Measurements from ENCODE around the gene ACTG1.

Gene ACTG1

DNA sequence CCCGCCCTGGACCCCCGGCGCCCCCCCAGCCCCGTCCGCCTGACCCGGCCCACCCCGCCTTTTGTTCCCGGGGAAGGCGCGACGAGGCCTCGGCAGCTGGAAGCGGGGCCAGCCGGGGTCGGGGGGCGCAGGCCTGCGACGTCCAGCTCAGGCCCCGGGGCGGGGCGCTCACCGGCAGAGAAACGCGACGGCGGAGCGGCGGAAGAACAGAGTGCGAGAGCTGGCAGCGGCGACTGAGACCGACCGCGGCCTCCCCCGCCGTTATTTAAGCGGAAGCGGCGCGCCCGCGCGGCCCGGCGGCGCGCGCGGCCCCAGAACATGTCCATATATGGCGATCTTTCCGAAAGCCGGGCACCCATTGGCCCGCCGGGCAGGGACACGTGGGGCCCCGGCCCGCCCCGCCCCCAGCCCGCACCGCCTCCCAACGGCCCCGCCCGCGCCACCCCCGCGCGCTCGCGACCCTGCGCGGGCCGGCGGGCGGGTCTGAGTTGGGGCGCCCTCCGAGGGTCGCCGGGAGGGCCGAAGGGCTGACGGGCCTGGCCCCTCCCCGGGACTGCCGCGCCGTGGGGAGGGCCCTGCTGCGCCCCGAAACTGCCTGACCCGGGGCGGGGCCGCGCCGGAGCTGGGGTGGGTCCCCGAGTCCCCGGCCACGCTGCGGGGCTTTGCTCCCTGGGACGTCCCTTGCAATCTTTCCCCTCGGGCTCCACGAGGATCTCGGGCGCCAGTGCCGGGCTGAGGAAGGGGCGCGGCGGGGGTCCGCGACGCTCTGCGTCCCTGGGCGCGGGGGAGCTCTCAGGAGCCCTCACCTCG is at the start of gene ACTG1:
TSS of gene ACTG1 (minus strand) at position 238 of the 810 bp plus-strand sequence. CDS start 445 bp downstream, outside the sequence.
- peak; percentile 91 for DNase-seq

DNA sequence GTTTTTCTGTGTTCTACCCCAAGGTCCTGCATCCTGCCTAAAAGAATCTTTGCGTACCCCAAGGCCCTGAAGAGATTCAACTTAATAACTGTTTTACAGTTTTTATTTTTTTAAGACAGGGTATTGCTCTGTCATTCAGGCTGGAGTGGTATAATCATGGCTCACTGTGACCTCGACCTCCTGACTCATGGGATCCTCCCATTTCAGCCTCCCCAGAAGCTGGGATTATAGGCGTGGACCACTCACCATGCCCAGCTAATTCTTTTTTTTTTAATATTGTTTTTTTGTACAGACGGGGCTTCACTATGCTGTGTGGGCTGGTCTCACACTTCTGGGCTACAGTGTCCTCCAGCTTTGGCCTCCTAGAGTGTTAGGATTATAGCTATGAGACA is 48.9 kb upstream of the ACTG1 start:
- no peak for DNase-seq

GRCh38 chr17:81558941-81559806 is 46.6 kb upstream of the ACTG1 start:
- no peak for DNase-seq

- DNase-seq: no peak
Observed at GRCh38 chr17:81558115-81558468, 45.5 kb upstream of the ACTG1 start.

GRCh38 chr17:81557276-81558114 is 44.9 kb upstream of the ACTG1 start:
- no peak for DNase-seq

DNA sequence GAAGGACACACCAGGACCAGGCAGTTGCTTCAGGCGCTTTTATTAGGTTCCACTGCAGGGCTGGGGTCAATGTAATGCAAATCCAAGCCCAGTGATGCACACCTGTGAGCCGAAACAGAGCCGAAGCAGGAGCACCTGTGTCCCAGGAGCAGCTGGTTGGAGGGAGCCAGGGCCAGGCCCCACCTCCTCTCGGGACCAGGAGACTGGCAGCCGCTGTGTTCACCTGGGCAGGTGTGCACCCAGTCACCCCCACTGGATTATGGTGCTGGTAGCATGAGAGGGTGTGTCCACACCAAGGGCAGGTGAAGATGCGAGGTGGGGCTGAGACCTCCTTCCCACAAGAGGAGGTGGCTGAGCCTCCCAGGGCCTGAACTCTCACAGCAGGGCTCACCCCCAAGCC is 44.3 kb upstream of the ACTG1 start:
- no peak for DNase-seq

DNA sequence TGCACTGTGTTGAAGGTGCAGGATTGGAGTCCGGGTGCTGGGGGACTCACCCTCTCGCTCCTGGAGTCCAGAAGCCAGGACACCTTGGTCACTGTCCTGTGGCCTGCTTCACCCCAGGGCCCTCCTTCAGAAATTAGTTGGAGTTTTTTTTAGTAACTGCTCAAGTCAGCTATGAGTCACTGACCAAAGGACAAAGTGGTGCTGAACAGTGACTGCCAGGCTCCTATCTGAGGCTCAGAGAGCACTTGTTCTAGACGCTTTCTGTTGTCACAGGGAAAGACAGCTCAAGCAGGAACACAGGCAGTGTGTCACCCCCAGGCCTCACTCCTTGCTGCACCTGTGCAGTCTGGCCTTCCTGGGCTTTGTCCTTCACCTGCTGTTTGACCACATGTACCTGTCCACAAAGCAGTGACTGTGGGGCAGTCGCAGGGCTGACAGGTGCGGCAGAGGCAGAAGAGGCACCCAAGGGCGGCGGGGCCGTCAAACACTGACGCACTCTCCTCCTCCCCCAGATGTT is 43.6 kb upstream of the ACTG1 start:
- DNase-seq: no peak

- no peak for DNase-seq
Observed at GRCh38 chr17:81553616-81554181, 41.1 kb upstream of the ACTG1 start.

DNA sequence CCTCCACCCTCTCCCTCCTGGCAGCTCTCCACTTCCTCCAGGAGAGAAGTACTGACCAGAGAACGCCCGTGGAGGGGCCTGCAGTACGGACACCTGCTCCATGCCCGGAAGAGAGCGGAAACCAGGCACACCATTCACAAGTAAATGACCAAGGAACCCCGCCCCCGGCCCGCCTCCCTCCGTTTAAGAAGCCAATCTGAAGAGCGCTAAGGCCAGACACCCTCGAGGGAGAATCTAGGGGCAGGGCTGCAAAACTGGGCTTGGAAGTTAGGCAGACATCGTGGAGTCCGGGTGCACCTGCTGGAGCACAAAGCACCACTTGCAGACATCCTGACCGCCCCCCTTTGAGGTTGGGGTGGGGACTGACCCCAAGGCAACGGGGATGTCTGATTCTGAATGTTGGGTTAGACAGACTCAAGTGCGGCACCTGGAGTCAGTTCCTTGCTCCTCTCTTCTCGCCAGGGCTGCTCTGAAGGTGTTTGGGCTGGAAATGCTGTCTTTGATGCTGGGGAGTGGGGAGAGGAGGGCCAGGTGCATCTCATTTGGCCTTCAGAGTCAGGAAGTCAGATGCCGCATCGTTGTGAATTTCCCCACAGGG is 40.5 kb upstream of the ACTG1 start:
- DNase-seq: peak; percentile 81

GRCh38 chr17:81552244-81553017 is 39.8 kb upstream of the ACTG1 start, which contains the start of gene FAAP100:
Gene FAAP100 (minus strand): TSS chr17:81552353. CDS start chr17:81552330, 23 bp downstream.
- peak; percentile 82 for DNase-seq

GRCh38 chr17:81551458-81552243 is 39.1 kb upstream of the ACTG1 start:
- DNase-seq: no peak

DNA sequence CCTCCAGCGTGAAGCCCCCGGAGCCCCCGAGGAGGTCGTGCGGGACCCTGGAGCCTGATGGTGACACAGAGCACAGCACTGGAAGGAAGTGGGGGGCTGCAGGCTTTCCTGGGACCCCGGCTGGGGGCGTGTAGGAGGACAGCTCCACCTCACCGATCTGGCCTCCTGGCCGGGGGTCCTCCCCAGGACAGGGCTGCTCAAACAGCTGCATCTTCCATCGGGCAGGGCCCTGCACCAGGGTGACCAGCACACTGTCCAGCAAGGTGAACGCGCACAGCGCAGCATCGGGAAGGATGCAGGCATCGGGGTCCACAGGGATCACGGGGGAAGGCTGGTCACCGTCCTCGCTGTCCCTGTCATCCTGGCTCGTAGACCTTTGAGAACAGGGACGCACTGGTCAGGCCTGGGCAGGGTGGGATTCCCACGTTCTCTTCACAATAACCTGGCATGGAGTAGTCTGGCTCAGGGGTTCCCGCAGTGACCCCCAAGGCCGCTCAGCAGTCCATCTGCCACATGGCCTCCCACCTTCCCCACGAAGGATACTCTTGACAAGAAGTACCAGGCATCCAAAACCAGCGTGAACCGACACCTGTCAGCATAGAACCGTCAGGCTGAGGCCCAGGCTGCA is 38.3 kb upstream of the ACTG1 start:
- no peak for DNase-seq

GRCh38 chr17:81550285-81550684 is 37.7 kb upstream of the ACTG1 start:
- no peak for DNase-seq

DNA sequence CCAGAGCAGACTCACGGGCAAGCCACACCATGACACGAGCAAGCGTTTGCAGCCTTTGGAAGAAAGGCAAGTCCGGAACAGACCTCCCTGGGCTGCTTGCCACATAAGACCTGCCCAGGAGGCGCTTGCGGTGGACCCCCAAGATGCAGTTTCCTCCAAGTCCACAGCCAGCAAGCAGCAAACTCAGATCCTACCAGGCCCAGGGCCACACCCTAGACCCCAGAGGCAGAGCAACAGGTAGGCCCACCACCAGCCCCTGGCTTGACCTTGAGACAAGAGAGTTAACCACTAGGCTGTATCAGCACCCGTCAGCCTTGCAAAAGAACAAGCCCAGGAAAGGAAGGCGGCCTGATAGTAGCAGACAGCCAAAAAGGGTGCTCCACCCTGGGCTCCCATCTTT is 37.2 kb upstream of the ACTG1 start:
- no peak for DNase-seq

- no peak for DNase-seq
Observed at GRCh38 chr17:81549031-81549557, 36.5 kb upstream of the ACTG1 start.

DNA sequence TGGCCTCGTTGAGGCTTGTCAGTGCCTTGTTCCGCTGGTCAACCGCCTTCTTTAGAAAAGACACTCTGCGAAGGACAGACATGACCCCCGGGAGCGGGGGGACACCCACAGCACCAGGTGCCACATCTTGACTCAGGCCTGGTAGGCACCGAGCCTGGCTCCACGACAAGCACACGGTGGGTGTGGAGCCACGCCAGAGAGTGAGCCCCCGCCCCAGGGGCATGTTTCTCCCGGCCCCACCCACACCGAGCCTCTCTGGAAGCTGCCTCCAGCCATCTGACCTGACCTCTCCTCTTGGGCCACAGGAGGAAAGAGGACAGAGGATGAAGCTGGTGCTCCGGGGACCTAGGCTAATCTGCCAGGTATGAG is 35.0 kb upstream of the ACTG1 start:
- no peak for DNase-seq

GRCh38 chr17:81546906-81547613 is 34.5 kb upstream of the ACTG1 start:
- no peak for DNase-seq

DNA sequence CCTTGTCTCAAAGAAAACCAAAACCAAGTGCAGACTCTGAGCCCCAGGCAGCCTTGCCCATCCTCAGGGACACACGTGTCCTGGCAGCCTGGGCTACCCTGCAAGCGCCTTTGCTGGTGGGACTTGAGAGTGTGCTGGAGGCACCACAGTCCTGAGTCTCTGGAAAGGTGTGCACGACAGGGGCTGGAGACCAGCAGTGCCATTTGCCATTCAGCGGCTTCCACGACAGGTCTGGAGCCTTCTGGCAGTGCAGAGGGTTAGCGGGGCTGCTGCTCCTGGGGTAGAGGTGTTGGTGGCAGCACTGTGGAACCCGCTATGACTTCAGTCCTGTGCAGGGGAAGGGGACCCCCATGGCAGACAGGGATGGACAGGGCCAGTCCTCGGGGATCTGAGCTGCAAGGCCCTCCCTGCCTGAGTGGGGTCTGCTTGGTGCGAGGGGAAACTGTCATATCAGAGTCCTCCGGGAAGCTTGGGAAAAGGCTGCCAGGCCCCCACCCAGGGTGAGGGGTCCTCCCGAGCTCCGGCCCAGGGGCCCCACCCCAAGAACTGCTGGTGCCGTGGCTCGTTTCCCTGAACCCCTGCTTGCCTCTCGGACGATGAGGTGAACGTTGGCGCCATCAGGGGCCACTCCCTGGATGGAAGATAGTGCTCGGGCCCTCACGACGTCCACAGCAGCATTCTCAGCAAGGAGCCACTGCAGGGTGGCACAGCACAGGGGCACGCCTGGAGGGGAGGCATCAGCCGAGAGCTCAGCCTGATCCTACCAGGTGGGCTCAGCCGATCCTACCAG is 32.8 kb upstream of the ACTG1 start:
- DNase-seq: no peak
